Endothelial cell of umbilical vein (primary cell): Measurements from ENCODE around the gene KCNJ6. TPM values are rescaled to one million over a fixed set of nuclear protein-coding genes. Genes with fewer than 3 reads are reported as not detected.

Experiments
- BruUV-seq: library from RNA; stranded (reverse); fragments of 400-500 nt; replicated peaks from 2 replicates; lab custom pipeline; 2021; lab: Mats Ljungman, UMichigan
- CTCF ChIA-PET: fragments of 300-600, 350-600 bp; sonication (Branson Sonifier 250); formaldehyde crosslinking; loops from one replicate; lab custom pipeline; 2021; ENCODE audit warnings: antibody characterized with exemption, inconsistent platforms; lab: Charles Lee
- POLR2A ChIA-PET: fragments of 300-600, 350-600 bp; sonication (Branson Sonifier 250); formaldehyde crosslinking; loops from one replicate; lab custom pipeline; 2021; ENCODE audit warnings: antibody characterized with exemption, inconsistent platforms; lab: Charles Lee
- DNase-seq: peaks from one replicate; pipeline ENCODE4 v3.0.0-alpha.2; 2011; ENCODE audit warnings: low read depth, low spot score
- FAIRE-seq: peaks from 2 replicates; lab custom pipeline; 2011; peaks lifted over from hg19 to GRCh38; lab: Jason Lieb, UNC
- H2AFZ ChIP-seq: 2 replicates; pipeline ENCODE4 v1.6.0; 2012; ENCODE audit warnings: low read depth, low read length, control low read depth, inconsistent platforms
- H3K27ac ChIP-seq: 2 replicates; pipeline ENCODE4 v1.5.1; 2011; ENCODE audit warnings: low read depth, mild to moderate bottlenecking, control low read depth, low read length, moderate library complexity; ENCODE audit not compliant: insufficient read depth
- H3K27me3 ChIP-seq, 2 experiments: 2 replicates each; pipeline versions ENCODE4 v1.6.0 to v1.6.1; 2011; ENCODE audit warnings: low read length in 2 of 2, mixed read lengths in 1 of 2; ENCODE audit not compliant: control insufficient read depth in 2 of 2, insufficient read depth in 2 of 2
- H3K36me3 ChIP-seq, 2 experiments: 2 replicates in 1 of 2; 3 replicates in 1 of 2; pipeline ENCODE4 v1.5.1; 2011; ENCODE audit warnings: low read length in 2 of 2, mild to moderate bottlenecking in 1 of 2, moderate library complexity in 1 of 2; ENCODE audit not compliant: control insufficient read depth in 2 of 2, insufficient read depth in 2 of 2; ENCODE audit errors: extremely low read depth in 1 of 2
- H3K4me1 ChIP-seq: 3 replicates; pipeline ENCODE4 v1.5.1; 2011; ENCODE audit warnings: mild to moderate bottlenecking, low read length; ENCODE audit not compliant: control insufficient read depth, insufficient read depth; ENCODE audit errors: extremely low read depth
- H3K4me2 ChIP-seq: 2 replicates; pipeline ENCODE4 v1.6.1; 2011; ENCODE audit warnings: low read length, control low read depth, mixed read lengths; ENCODE audit not compliant: insufficient read depth
- H3K4me3 ChIP-seq, 3 experiments: fragments of 200-600 bp in 1 of 3; sonication (generic), shearing (Covaris generic) in 1 of 3; replicated peaks in 1 of 3; 2 replicates each; pipeline ENCODE4 v1.5.1; 2011 to 2016; ENCODE audit warnings: control low read depth in 3 of 3, low read length in 3 of 3, mild to moderate bottlenecking in 2 of 3, inconsistent platforms in 1 of 3, low read depth in 1 of 3, moderate library complexity in 1 of 3; ENCODE audit not compliant: insufficient read depth in 1 of 3
- H3K79me2 ChIP-seq: 2 replicates; pipeline ENCODE4 v1.6.0; 2012; ENCODE audit warnings: low read length, inconsistent platforms; ENCODE audit not compliant: control insufficient read depth, insufficient read depth
- H3K9ac ChIP-seq: replicated peaks from 2 replicates; pipeline ENCODE3; 2011; ENCODE audit warnings: low read length, control low read depth; ENCODE audit not compliant: insufficient read depth; ENCODE audit errors: extremely low read depth
- H3K9me1 ChIP-seq: replicated peaks from 3 replicates; pipeline ENCODE4 v1.6.0; 2011; ENCODE audit warnings: mild to moderate bottlenecking, low read length; ENCODE audit not compliant: control insufficient read depth, insufficient read depth; ENCODE audit errors: extremely low read depth
- H3K9me3 ChIP-seq: replicated peaks from 2 replicates; pipeline ENCODE4 v1.5.1; 2012; ENCODE audit warnings: low read length, inconsistent platforms; ENCODE audit not compliant: control insufficient read depth, insufficient read depth
- H4K20me1 ChIP-seq: replicated peaks from 2 replicates; pipeline ENCODE3; 2011; ENCODE audit warnings: mild to moderate bottlenecking, low read length; ENCODE audit not compliant: control insufficient read depth, insufficient read depth; ENCODE audit errors: extremely low read depth
- EZH2 ChIP-seq: IDR thresholded peaks from 2 replicates; pipeline ENCODE4 v1.6.1; 2012; ENCODE audit warnings: borderline replicate concordance, low read depth, mild to moderate bottlenecking, moderate library complexity, low read length, inconsistent platforms; ENCODE audit not compliant: severe bottlenecking
- FOS ChIP-seq: IDR thresholded peaks from 2 replicates; pipeline ENCODE4 v1.6.1; 2011; ENCODE audit warnings: mild to moderate bottlenecking, low read length, moderate library complexity, borderline replicate concordance; ENCODE audit not compliant: insufficient read depth
- GATA2 ChIP-seq: IDR thresholded peaks from 2 replicates; pipeline ENCODE4 v1.7.0; 2011; ENCODE audit warnings: low read depth, mild to moderate bottlenecking, moderate library complexity, mixed read lengths, low read length; ENCODE audit not compliant: insufficient read length, insufficient read depth
- JUN ChIP-seq: IDR thresholded peaks from 2 replicates; pipeline ENCODE4 v1.6.1; 2011; ENCODE audit warnings: borderline replicate concordance, low read depth; ENCODE audit not compliant: insufficient read length, insufficient read depth
- MYC ChIP-seq: IDR thresholded peaks from one replicate; pipeline ENCODE4 v1.6.1; 2011; ENCODE audit warnings: mild to moderate bottlenecking, low read depth, low read length
- POLR2A ChIP-seq: IDR thresholded peaks from 2 replicates; pipeline ENCODE4 v1.6.1; 2012; ENCODE audit warnings: low read depth, mild to moderate bottlenecking, control low read depth, low read length
- POLR2AphosphoS5 ChIP-seq: IDR thresholded peaks from 2 replicates; pipeline ENCODE4 v1.6.1; 2012; ENCODE audit warnings: low read depth, mild to moderate bottlenecking, control low read depth, low read length, moderate library complexity; ENCODE audit not compliant: insufficient read depth
- dilution Hi-C: fragments of 300-500 bp; cut with MboI; formaldehyde crosslinking; loops from one replicate; pipeline ENCODE4 v1.15.0; 2019; ENCODE audit warnings: low sequenced_read_pairs; ENCODE audit not compliant: extremely low pct_ligation_motif_present
- intact Hi-C: fragments of 100-400 bp; cut with micrococcal nuclease; formaldehyde crosslinking; loops from one replicate; pipeline ENCODE4 v1.10.0; 2022
- polyA plus RNA-seq, 4 experiments: library from polyadenylated mRNA; depleted of rRNA in 3 of 4; stranded (reverse) in 3 of 4; unstranded in 1 of 4; fragments of >200 nt; gene quantifications; 2 replicates each; pipeline versions ENCODE4 v1.2.1 to v1.2.3, GENCODE V29; 2011 to 2012; ENCODE audit warnings: missing spikeins in 1 of 4
- total RNA-seq: library from RNA; stranded (reverse); gene quantifications from 2 replicates; pipeline ENCODE4 v1.2.3, GENCODE V29; 2021
- TF ChIP-seq, protein P1 (sequence below), 2 donors: IDR thresholded peaks; 1 replicate in 1 of 2; 2 replicates in 1 of 2; pipeline ENCODE4 v1.5.1; 2011; ENCODE audit warnings: low read length in 2 of 2, mild to moderate bottlenecking in 2 of 2, moderate library complexity in 2 of 2, control low read depth in 1 of 2, inconsistent platforms in 1 of 2, low read depth in 1 of 2; ENCODE audit not compliant: insufficient read depth in 1 of 2; ENCODE audit errors: extremely low read depth in 1 of 2
- TF ChIP-seq, protein P2 (sequence below): IDR thresholded peaks from 2 replicates; pipeline ENCODE4 v1.6.1; 2011; ENCODE audit not compliant: insufficient read depth, insufficient read length

Gene KCNJ6
- total and polyA plus RNA-seq, 2 donors (not counting 3 experiments of a cell fraction or from before 2014, with no cell fraction given) = not detected

DNA sequence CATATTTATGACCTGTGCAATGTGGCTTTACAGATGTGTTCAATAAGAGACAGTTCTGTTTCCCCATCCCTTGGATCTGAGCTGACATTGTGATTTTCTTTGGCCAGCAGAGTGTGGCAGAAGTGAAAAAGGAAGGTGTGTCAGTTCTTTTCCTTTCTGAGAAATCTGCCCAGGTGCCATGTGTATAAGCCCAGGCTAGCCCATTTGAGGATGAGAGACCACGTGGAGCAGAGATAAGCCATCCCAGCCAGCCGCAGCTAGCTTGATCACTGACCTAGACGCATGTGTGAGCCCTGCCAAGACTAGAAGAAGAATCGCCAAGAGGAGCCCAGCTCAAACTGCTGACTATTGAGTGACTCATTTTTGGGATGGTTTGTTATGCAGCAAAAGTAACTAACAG, 127.8 kb downstream of the KCNJ6 start:
- ChIA-PET POLR2A (no interaction called here), CTCF (no interaction called here)
- intact Hi-C loops (no loop called here), dilution Hi-C loops (no loop called here)
- DNase-seq (no peak), FAIRE-seq (no peak)
- TF ChIP-seq MYC = no peak
- TF ChIP-seq, protein P1, sequence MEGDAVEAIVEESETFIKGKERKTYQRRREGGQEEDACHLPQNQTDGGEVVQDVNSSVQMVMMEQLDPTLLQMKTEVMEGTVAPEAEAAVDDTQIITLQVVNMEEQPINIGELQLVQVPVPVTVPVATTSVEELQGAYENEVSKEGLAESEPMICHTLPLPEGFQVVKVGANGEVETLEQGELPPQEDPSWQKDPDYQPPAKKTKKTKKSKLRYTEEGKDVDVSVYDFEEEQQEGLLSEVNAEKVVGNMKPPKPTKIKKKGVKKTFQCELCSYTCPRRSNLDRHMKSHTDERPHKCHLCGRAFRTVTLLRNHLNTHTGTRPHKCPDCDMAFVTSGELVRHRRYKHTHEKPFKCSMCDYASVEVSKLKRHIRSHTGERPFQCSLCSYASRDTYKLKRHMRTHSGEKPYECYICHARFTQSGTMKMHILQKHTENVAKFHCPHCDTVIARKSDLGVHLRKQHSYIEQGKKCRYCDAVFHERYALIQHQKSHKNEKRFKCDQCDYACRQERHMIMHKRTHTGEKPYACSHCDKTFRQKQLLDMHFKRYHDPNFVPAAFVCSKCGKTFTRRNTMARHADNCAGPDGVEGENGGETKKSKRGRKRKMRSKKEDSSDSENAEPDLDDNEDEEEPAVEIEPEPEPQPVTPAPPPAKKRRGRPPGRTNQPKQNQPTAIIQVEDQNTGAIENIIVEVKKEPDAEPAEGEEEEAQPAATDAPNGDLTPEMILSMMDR (IDR thresholded peaks at IDR 0.05; ENCODE audit: extremely low read depth in 1 of 2, insufficient read depth in 1 of 2, low read depth in 1 of 2, low read length in 2 of 2) = no peak
- TF ChIP-seq POLR2A = no peak
- no peak for TF ChIP-seq JUN
- TF ChIP-seq, protein P2, sequence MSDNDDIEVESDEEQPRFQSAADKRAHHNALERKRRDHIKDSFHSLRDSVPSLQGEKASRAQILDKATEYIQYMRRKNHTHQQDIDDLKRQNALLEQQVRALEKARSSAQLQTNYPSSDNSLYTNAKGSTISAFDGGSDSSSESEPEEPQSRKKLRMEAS = no peak
- TF ChIP-seq FOS = no peak
- no peak for TF ChIP-seq EZH2
- TF ChIP-seq GATA2 = no peak
- TF ChIP-seq POLR2AphosphoS5 = no peak
- H3K27ac ChIP-seq = no peak overlapping the region
- no peaks in the 10 kb centered on the region for H3K27me3 ChIP-seq
- H3K9ac ChIP-seq = no peak overlapping the region
- peaks cover 9% of the 10 kb centered on the region for H3K4me1 ChIP-seq
- BruUV-seq = no TSS peak
- no peak overlapping the region for H3K4me3 ChIP-seq
- no peaks in the 10 kb centered on the region for H4K20me1 ChIP-seq
- no peaks in the 10 kb centered on the region for H3K9me1 ChIP-seq
- no peaks in the 10 kb centered on the region for H3K79me2 ChIP-seq
- no peaks in the 10 kb centered on the region for H3K9me3 ChIP-seq
- no peak overlapping the region for H2AFZ ChIP-seq
- no peak overlapping the region for H3K4me2 ChIP-seq
- no peaks in the 10 kb centered on the region for H3K36me3 ChIP-seq
